Prostate gland (tissue), 2 donors: Measurements from ENCODE around the gene MBD3L5.

Experiments
- POLR2A ChIP-seq: fragments of 450-650 bp; IDR thresholded peaks from one replicate; pipeline ENCODE4 v1.6.1; 2016; ENCODE audit warnings: antibody characterized with exemption, mild to moderate bottlenecking
- TF ChIP-seq, protein P1 (sequence below), 4 experiments: fragments of 200-600 bp in 2 of 4; fragments of 450-650 bp in 2 of 4; sonication (generic) in 2 of 4; IDR thresholded peaks; 1 replicate in 3 of 4; 2 replicates in 1 of 4; pipeline ENCODE4 v1.5.1; 2016 to 2019; ENCODE audit warnings: antibody characterized with exemption in 4 of 4, mild to moderate bottlenecking in 2 of 4, moderate library complexity in 2 of 4

DNA sequence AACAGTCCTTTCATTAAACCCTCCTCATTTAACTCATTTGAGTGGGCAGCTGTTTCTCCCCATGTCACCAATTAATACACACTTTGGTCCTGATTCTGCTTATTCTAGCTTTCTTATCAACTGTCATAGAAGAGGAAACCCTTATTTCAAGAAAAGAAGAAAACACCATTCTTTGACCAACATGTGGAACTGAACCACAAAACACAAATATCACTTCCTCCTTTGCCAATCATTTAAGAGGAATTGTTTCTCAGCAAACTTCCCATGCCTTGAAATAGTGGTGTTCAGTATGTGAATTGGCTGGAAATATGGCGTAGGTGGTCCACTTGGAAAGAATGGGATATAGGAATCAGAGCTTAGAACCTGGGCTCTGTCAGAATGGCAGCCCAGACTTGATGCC lies 29.6 kb upstream of the MBD3L5 start:
- TF ChIP-seq, protein P1, sequence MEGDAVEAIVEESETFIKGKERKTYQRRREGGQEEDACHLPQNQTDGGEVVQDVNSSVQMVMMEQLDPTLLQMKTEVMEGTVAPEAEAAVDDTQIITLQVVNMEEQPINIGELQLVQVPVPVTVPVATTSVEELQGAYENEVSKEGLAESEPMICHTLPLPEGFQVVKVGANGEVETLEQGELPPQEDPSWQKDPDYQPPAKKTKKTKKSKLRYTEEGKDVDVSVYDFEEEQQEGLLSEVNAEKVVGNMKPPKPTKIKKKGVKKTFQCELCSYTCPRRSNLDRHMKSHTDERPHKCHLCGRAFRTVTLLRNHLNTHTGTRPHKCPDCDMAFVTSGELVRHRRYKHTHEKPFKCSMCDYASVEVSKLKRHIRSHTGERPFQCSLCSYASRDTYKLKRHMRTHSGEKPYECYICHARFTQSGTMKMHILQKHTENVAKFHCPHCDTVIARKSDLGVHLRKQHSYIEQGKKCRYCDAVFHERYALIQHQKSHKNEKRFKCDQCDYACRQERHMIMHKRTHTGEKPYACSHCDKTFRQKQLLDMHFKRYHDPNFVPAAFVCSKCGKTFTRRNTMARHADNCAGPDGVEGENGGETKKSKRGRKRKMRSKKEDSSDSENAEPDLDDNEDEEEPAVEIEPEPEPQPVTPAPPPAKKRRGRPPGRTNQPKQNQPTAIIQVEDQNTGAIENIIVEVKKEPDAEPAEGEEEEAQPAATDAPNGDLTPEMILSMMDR (IDR thresholded peaks at IDR 0.05) = no peak
- TF ChIP-seq POLR2A = no peak
